MCF 10A (cell line): ENCODE measurements around the gene ATRIP. TPM values are rescaled to one million over a fixed set of nuclear protein-coding genes. Genes with fewer than 3 reads are reported as not detected.

ENCODE experiments used
- BruUV-seq: library from RNA; stranded (reverse); fragments of 400-500 nt; replicated peaks from 2 replicates; lab custom pipeline; 2021; lab: Mats Ljungman, UMichigan
- CTCF ChIA-PET: fragments of 300-600 bp; sonication (Branson Sonifier 250); formaldehyde crosslinking; extraction: SDS; loops from one replicate; lab custom pipeline; 2021; ENCODE audit warnings: antibody characterized with exemption, inconsistent platforms; lab: Yijun Ruan, JAX
- POLR2A ChIA-PET: fragments of 300-600, 350-650 bp; sonication (Branson Sonifier 250); formaldehyde crosslinking; extraction: SDS; loops from one replicate; lab custom pipeline; 2020; ENCODE audit warnings: antibody characterized with exemption, inconsistent platforms; lab: Yijun Ruan, JAX
- DNase-seq: peaks from one replicate; pipeline ENCODE4 v3.0.0-alpha.2; 2018; ENCODE audit not compliant: unreplicated experiment
- H3K27ac Mint-ChIP-seq: one replicate; pipeline ENCODE4 v1.8.0; 2022; ENCODE audit warnings: mild to moderate bottlenecking, low read depth, mixed read lengths; ENCODE audit not compliant: unreplicated experiment
- H3K27me3 Mint-ChIP-seq: one replicate; pipeline ENCODE4 v1.8.0; 2022; ENCODE audit warnings: mixed read lengths; ENCODE audit not compliant: insufficient read depth, unreplicated experiment
- H3K36me3 Mint-ChIP-seq: one replicate; pipeline ENCODE4 v1.8.0; 2022; ENCODE audit warnings: mild to moderate bottlenecking, moderate library complexity, mixed read lengths; ENCODE audit not compliant: insufficient read depth, unreplicated experiment
- H3K4me1 Mint-ChIP-seq: one replicate; pipeline ENCODE4 v1.8.0; 2022; ENCODE audit warnings: mixed read lengths; ENCODE audit not compliant: insufficient read depth, unreplicated experiment
- H3K4me3 Mint-ChIP-seq: one replicate; pipeline ENCODE4 v1.8.0; 2022; ENCODE audit warnings: mild to moderate bottlenecking, moderate library complexity, mixed read lengths; ENCODE audit not compliant: unreplicated experiment
- H3K9me3 Mint-ChIP-seq: one replicate; pipeline ENCODE4 v1.8.0; 2022; ENCODE audit warnings: mixed read lengths; ENCODE audit not compliant: unreplicated experiment
- CTCF ChIP-seq: fragments of 200-600 bp; IDR thresholded peaks from one replicate; pipeline ENCODE4 v1.8.0; 2022; ENCODE audit warnings: antibody characterized with exemption, mild to moderate bottlenecking; ENCODE audit not compliant: unreplicated experiment
- intact Hi-C: fragments of 100-400 bp; cut with micrococcal nuclease; formaldehyde crosslinking; loops from 2 replicates; pipeline ENCODE4 v1.14.1; 2022
- total RNA-seq: library from RNA; stranded (reverse); gene quantifications from 2 replicates; pipeline ENCODE4 v1.2.3, GENCODE V29; 2022

Gene ATRIP
- total RNA-seq, 1 experiment from 2014 or later = 8.6 TPM

GRCh38 chr3:48407542-48408099 is 38.9 kb upstream of the ATRIP start:
- Mint-ChIP-seq H3K27me3 (no peaks in the 10 kb centered on the region), H3K27ac (peak overlapping the region; percentile 64), H3K4me1 (peaks cover 17% of the 10 kb centered on the region), H3K9me3 (no peaks in the 10 kb centered on the region), H3K4me3 (no peak overlapping the region), H3K36me3 (peaks cover 71% of the 10 kb centered on the region)
- intact Hi-C loops = no loop called here
- no peak for TF ChIP-seq CTCF
- POLR2A ChIA-PET = interaction anchor here (1.0 to 22.1 kb wide), 5 partner anchors 7 to 140 kb away, joined by 3 to 749 read pairs (median 5); partner anchors contain the start of genes CCDC51, PLXNB1 and TMA7
- CTCF ChIA-PET = interaction anchor here (0.6 to 22.6 kb wide), 5 partner anchors 29 to 138 kb away, joined by 3 to 647 read pairs (median 3); partner anchors contain the start of genes CCDC51 and TMA7
- no TSS peak for BruUV-seq
- no peak for DNase-seq

GRCh38 chr3:48408823-48409281 is 37.7 kb upstream of the ATRIP start:
- BruUV-seq = no TSS peak
- Mint-ChIP-seq H3K27me3 (no peaks in the 10 kb centered on the region), H3K36me3 (peaks cover 78% of the 10 kb centered on the region), H3K4me3 (no peak overlapping the region), H3K9me3 (no peaks in the 10 kb centered on the region), H3K27ac (peak overlapping the region; percentile 49), H3K4me1 (peaks cover 16% of the 10 kb centered on the region)
- DNase-seq = no peak
- CTCF ChIA-PET = interaction anchor here (22.6 kb wide), 1 partner anchor 28 kb away, joined by 647 read pairs; the partner anchor contains the start of genes CCDC51 and TMA7
- intact Hi-C loops = no loop called here
- POLR2A ChIA-PET = interaction anchor here (0.8 to 22.1 kb wide), 3 partner anchors 8 to 32 kb away, joined by 3 to 749 read pairs (median 12); partner anchors contain the start of gene PLXNB1
- no peak for TF ChIP-seq CTCF

GRCh38 chr3:48409291-48410201 is 37.0 kb upstream of the ATRIP start:
- POLR2A ChIA-PET = interaction anchor here (0.8 to 22.1 kb wide), 3 partner anchors 9 to 31 kb away, joined by 3 to 749 read pairs (median 12); partner anchors contain the start of gene PLXNB1

More at GRCh38 chr3:48409291-48410201, 37.0 kb upstream of the ATRIP start:
- no peak for TF ChIP-seq CTCF
- CTCF ChIA-PET = interaction anchor here (22.6 kb wide), 1 partner anchor 27 kb away, joined by 647 read pairs; the partner anchor contains the start of genes CCDC51 and TMA7
- Mint-ChIP-seq H3K27ac (no peak overlapping the region), H3K27me3 (no peaks in the 10 kb centered on the region), H3K4me1 (peaks cover 22% of the 10 kb centered on the region), H3K4me3 (no peak overlapping the region), H3K9me3 (no peaks in the 10 kb centered on the region), H3K36me3 (peaks cover 79% of the 10 kb centered on the region)
- no TSS peak for BruUV-seq
- no peak for DNase-seq
- intact Hi-C loops = no loop called here
